CMK (cell line): ENCODE results near the gene EPS15.
A peak's percentile ranks its signal among the peaks of the same experiment; 100 is the strongest.
"Not testable (repeated sequence)": the region's sequence is repeated elsewhere in the genome, so short reads cannot be mapped to it uniquely, and the experiment has no call there.

Source experiments
- DNase-seq: peaks from one replicate; pipeline ENCODE4 v3.0.0-alpha.2; 2010; ENCODE audit warnings: low read depth

The EPS15 gene

DNA sequence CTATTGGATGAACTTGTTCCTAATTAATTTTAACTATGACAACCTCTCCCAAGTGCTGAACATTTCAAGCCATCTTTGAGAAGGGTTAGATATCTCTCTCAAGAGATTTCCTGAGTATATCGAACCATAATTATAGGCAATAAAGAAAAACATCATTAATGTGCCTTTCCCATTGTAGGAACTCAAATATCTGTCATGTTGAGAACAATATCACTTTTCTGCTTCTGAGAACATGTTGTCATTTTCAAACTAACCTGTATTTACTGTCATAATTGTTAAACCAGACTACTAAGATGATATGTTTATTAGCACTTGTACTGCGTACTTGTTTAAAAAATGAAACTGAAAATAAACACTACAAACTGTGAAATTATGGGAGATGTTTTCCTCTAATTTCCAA lies 4.3 kb downstream of the EPS15 start:
- DNase-seq: no peak

- DNase-seq: no peak
These were observed 6.5 kb downstream of the EPS15 start for GRCh38 chr1:51512606-51513005.

- no peak for DNase-seq
These were observed 6.9 kb downstream of the EPS15 start for GRCh38 chr1:51512120-51512519.

DNA sequence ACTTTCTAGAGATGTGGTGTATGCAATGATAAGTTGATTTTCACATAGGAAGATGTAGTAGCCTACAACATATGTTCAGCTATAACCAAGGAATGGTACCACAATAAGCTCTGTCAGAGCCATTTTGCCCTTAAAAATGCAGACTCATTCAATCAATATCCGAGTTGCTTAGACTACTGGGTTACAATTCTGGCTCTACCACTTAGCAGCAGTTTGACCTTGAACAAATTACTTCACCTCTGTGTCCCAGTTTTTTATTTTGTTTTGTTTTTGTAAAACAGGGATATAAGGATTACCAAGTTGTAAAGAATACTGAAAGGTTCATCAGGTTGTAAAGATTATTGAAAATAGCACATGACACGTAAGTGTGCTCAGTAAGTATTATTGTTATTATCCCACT lies 9.3 kb downstream of the EPS15 start:
- no peak for DNase-seq

- no peak for DNase-seq
These were observed 12.5 kb downstream of the EPS15 start for GRCh38 chr1:51506537-51506936.

- no peak for DNase-seq
These were observed 14.1 kb downstream of the EPS15 start for GRCh38 chr1:51504806-51505525.

DNA sequence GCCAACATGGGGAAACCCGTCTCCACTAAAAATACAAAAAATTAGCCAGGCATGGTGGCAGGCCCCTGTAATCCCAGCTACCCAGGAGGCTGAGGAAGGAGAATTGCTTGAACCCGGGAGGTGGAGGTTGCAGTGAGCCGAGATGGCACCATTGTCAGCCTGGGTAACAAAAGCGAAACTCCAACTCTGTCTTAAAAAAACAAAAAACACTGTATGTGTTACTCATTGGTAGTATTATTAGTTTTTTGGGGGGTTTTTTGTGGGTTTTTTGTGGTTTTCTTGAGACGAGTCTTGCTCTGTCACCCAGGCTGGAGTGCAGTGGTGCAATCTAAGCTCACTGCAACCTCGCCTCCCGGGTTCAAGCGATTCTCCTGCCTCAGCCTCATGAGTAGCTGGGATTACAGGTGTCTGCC lies 17.8 kb downstream of the EPS15 start:
- not testable (repeated sequence) for DNase-seq

GRCh38 chr1:51499694-51500093 lies 19.4 kb downstream of the EPS15 start:
- no peak for DNase-seq

DNA sequence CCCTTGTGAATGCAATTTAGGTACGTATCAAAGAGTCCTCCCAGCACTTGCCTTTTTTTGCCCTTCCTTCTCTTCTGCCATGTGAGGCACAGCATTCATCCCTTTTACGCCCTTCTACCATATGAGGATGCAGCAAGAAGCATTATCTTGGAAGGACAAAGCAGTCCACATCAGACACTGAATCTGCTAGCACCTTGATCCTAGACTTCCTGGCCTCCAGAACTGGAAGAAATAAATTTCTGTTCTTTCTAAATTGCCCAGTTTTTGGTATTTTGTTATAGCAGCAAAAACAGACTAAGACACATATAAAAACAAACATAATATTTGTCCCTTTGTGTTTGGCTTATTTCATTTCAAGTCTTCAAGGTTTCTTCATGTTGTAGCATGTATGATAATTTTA lies 20.1 kb downstream of the EPS15 start:
- no peak for DNase-seq

DNA sequence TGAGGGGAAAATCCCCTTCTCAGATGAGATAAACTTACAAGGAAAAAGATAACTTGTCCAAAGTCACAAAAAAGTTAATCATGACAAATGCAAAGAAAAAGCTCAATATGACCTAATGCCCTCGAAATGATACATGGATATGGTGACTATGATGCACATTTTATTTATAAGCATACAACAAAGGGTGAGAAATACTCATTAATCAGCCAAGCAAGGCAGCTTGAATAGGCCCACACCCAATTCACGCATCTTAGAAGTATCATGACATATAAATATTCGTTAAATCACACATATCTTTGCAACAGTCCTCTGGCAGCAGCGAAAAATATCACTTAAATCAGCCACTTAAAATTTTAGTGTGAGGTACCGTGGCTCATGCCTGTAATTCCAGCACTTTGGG lies 21.7 kb downstream of the EPS15 start:
- DNase-seq: no peak

DNA sequence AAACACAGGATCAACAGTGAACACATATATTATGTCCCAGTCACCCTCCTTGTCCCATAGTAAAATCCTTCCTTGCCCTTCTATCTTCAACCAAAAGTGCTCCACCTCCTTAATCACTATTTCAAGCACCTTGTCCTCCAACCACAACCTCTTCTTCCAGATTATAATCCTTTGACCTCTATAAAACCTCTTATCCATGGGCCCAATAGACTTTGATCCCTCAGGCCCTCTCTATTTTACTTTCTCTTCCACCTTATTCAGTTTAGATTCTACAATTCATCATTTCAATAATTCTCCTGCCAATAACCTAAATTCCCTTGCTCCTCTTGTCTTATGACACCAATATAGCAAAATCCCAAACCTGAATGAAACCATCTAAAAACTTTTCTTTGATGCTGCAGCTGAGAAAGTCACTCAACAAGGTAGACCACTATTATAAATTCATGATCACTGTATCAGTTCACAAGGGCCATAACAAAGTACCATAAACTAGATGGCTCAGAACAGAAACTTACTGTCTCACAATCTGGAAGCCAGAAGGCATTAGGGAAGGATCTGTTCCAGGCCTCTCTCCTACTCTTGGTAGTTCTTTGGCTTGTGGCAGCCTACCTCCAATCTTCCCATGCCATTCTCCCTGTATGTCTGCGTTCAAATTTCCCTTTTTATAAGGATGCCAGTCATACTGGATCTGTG lies 24.8 kb downstream of the EPS15 start:
- no peak for DNase-seq

DNA sequence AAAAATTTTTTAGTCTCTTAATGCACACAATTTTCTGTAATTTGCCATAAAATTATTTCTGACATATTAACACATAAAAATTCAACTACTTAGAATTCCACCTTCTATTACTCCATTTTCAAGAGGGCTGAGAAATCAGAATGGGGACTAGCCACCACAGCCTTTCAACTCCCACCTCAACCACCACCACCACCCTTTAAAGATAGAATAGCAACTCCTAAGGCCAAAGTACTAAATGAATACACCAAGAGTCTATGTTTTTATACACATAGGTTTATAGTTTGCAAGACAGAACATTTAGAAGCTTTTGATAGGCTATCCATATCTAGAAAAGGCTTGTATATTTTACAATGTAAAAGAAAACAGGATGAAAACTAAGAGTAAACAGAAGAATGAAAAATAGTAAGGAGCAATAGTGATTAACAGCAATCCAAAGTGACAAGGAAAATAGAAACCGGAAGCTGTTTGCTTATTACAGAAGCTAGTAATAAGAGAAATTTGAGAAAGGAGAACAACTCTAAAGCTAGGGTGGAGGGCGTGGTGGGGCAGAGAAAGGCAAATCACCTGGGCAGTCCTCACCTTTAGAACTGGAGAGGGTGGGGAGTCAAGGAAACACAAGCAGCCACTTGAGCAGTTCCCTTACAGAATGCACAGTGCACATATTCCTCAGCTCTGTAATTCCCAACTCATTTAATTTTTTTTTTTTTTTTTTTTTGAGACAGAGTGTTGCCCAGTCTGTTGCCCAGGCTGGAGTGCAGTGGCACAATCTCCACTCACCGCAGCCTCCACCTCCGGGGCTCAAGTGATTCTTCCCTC lies 27.7 kb downstream of the EPS15 start:
- DNase-seq: no peak

GRCh38 chr1:51489472-51489871 lies 29.6 kb downstream of the EPS15 start:
- DNase-seq: no peak

DNA sequence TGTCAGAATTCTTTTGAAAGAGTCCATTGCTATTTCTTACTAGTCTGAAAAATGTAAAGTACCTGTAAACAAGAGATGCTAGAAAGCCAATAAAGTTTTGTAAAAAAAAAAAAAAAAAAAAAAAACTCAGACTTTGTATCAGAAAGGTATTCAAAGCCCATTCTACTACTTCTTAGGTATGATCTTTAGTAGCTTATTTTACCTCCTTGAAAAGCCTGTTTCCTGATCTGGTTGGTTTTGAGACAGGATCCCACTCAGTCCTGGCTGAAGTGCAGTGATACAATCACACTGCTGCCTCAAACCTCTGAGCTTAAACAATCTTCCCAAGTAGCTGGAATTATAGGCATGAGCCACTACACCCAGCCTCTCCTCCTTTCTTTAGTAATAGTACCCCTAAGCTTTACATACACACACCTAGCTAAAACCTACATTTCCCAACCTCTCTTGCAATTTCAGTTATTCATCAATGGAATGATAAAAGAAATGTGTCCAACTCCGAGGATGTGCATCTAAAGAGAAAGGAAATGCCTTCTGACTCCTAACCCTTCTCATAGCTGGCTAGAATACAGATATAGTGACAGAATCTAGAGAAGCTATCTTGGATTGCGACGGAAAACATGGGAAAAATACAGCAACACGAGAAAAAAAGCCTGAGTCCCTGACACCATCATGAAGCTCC lies 30.6 kb downstream of the EPS15 start:
- no peak for DNase-seq

GRCh38 chr1:51487628-51488027 lies 31.4 kb downstream of the EPS15 start:
- no peak for DNase-seq

DNA sequence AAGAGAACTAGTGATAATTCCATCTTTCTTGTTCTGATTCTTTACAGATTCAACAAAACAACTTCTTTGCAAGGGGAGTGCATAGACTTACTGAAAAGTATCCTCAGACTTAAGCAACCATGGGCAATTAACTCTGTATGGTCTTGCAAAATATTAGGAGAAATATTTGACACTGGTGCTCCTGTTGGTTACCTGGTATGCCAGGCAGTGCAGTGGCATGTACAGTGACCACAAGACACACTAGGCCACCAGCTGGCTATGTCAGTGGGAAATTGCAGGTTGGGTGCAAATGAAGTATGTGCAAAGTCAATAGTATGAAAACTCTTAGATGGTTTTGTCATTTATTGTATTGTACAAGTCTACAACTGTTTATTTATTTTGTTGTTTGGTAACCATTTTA lies 34.5 kb downstream of the EPS15 start:
- no peak for DNase-seq

GRCh38 chr1:51482881-51483280 lies 36.2 kb downstream of the EPS15 start:
- DNase-seq: no peak

- peak; percentile 21 for DNase-seq
These were observed 44.0 kb downstream of the EPS15 start for GRCh38 chr1:51474832-51475620.

DNA sequence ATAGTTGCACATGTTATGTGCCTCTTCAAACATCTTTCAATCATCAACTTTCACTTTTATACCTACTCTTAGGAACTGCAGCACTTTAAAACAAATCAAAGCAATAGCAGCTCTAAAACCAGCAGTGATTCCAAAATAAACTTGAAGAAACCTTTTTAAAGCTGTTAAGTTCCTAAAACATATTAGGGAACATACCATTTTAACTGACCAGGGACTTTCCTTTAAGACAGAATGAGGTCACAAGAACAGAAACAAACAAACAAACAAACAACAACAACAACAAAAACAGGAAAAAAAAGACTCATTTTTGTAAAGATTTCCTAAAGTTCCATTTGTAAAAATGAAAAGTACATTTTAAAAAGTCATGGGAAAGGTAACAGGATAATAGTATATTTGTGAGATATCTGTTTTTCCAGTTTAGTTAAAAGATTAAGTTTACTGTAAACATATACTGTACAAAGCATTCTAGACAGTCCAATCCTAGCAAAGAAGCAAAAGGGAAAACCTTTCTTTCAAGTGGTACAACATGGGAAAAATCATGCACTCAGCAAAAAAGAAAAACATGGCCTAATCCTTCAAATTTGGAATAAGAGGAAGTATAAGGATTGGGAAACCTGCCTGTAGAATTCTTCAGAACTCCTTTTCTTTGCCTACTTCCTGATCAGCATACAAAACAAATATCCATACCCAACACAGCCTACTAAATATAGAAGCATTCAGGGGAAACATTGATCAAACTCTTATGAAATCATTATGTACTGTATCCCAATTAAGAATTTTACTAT lies 45.5 kb downstream of the EPS15 start:
- no peak for DNase-seq

GRCh38 chr1:51472359-51472758 lies 46.7 kb downstream of the EPS15 start:
- DNase-seq: no peak

- no peak for DNase-seq
These were observed 49.5 kb downstream of the EPS15 start for GRCh38 chr1:51469518-51469917.
